Renal cortex interstitium (tissue), 11 donors: Measurements from ENCODE around the gene SPAG9. TPM values are rescaled to one million over a fixed set of nuclear protein-coding genes. Genes with fewer than 3 reads are reported as not detected.
A peak's percentile ranks its signal among the peaks of the same experiment; 100 is the strongest.

ENCODE experiments used
- DNase-seq, 11 donors: peaks; one replicate each; pipeline ENCODE4 v3.0.0-alpha.2; 2013; ENCODE audit warnings: low read depth in 9 of 11, low spot score in 4 of 11; ENCODE audit errors: extremely low read depth in 1 of 11
- polyA plus RNA-seq, 3 donors: library from polyadenylated mRNA; unstranded; fragments of 120-200 nt; gene quantifications; one replicate each; pipeline ENCODE4 v1.2.1, GENCODE V29; 2013; ENCODE audit not compliant: insufficient read length in 3 of 3

Gene SPAG9
- polyA plus RNA-seq, 3 donors: 97.0 to 129 (median 103) TPM

DNA sequence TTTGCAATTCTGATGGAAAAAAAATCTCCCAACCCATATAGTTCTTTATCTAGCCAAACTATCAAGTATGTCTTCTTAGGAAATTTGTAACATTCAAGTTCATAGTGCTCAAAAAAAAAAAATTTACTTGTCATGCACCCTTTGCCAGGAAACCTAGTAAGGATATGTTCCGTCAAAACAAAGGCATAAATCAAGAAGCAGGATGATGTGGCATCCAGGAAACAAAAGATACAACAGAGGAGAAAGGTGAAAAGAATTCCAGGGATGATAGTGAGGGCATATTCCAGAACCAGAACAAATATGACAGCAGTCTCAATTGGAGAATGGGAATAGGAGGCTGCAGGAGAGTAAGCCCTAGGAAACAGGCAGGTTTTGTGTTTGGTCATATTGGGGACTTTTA, 104.6 kb downstream of the SPAG9 start:
- DNase-seq: no peak

DNA sequence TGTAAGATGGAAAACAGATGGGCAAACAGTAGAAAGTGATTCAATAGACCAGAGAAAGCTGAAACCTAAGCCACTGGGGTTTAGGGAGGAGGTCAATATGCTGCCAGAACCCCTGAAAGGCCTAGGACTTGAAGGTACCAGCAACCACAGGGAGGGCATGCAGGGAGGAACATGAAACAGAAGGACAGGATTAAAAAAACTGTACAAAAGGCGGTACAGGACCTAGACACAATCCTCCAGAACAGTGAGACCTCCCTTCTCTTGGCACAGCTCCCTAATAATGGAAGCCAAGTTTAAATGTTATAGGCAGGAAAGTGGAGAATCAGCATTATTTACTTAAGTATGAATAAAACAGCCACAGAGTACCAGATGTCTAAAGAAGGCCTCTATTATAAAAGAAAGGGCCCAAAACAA, 105.5 kb downstream of the SPAG9 start:
- DNase-seq: no peak

DNA sequence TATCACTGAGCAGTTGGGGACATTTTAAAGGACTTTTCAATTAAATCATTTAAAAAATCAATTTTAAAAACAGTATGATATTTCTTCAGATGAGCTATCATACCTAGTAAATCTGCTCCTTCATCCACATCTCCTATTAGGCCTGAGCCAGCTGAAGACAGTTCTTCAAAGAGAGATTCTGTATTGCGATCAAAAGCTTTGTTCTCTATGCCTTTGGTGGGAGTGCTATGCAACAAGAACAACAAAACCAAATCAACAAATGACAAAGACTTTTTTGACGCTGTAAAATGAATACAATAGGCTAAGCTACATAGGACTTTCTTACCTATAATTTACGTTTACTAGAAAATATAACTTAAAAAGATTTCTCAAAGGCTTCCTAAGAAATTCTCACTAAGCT, 106.5 kb downstream of the SPAG9 start:
- DNase-seq: no peak

DNA sequence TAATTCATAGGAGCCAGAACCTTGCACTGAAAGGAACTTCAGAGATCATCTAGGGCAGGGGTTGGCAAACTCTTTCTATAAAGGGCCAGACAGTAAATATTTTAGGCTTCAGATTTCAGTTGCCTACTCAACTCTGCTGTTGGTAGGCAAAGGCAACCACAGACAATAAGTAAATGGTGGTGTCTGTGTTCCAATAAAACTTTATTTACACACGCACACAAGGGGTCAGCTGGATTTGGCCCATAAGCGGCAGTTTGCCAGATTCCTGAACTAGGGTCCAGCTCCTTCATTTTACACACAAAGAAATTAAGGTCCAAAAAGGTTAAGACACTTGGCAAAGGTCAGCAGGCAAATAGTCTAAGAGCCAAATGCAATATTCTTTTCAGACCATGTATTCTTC, 107.3 kb downstream of the SPAG9 start:
- DNase-seq: no peak

DNA sequence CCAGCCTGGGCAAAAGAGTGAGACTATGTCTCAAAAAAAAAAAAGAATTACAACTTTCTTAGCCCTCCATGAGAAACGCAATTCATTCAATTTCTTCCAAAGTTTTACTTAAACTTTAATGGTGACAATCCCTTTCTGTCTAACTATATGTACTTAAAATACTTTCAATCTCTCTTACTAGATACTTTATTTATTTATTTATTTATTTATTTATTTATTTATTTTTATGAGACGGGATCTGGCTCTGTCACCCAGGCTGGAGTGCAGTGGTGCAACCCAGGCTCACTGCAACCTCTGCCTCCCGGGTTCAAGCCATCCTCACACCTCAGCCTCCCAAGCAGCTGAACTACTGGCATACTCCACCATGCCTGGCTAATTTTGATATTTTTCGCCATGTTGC, 108.1 kb downstream of the SPAG9 start:
- no peak for DNase-seq

DNA sequence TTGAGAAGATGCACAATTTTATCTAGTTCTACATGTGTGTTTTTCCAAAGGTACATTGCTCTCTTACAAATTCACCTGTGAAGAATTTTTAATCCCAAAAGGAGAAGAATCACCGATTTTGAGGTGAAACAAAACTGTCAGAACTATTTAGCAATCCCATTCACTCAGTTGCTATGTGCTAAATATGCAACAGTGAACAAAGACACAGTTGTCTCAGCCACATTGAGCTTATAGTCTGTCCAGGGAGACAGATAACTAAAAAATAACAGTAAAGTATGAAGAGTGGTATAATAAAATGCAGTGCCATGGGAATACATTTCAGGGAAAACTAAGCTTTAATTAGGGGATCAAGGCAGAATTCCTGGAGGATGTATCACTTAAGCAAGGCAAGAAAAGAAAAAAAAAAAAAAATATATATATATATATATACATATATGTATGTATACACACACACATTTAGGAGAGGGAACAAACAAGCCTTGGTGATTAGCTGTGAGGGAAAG, 110.4 kb downstream of the SPAG9 start:
- DNase-seq: no peak

DNA sequence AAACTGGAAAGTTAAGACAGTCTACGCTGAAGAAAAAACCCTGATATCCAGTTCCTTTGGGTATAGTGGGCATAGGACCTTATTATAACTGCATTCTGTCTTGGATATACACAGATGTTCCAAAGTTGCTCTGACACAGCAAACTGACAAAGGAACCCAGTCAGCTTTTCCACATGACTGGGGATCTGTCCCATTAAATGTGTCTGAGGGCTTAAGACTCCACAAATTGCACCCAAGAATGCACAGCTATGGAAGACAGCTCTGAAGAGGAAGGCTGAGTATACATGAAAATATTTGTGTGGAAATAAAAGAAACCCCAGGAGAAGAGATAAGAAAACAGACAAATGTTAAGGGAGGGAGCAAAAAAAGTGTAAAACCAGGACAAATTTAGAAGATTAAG, 114.1 kb downstream of the SPAG9 start:
- DNase-seq: no peak

DNA sequence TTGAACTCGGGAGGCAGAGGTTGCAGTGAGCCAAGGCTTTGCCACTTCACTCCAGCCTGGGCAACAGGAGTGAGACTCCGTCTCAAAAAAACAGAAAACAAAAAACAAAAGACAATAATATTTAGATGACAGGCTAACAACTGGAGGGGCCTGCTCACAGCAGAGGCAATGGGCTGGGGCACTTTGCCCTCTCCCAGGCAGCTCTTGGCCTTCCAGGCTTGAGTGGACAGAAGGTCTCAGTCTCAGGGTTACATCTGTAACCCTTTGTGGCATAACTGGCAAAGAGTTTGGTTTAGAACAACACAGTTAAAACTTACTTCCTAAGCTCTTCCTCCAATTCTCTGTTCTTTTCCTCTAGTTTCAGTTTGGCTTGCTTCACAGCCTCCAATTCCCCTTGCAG, 114.9 kb downstream of the SPAG9 start:
- DNase-seq: no peak

DNA sequence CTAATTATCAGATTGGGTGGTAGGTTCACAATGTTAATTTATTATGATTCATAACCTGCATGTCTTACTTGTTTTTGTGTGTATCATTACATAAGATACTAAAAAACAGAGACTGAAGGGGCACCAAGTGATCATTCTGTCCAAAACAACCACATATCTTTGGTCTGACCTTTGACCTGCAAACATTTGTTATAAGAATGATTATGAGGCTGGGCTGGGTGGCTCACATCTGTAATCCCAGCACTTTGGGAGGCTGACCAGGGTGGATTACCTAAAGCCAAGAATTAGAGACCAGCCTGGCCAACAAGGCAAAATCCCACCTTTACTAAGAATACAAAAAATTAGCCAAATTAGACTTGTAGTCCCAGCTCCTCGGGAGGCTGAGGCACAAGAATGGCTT, 116.4 kb downstream of the SPAG9 start:
- no peak for DNase-seq

DNA sequence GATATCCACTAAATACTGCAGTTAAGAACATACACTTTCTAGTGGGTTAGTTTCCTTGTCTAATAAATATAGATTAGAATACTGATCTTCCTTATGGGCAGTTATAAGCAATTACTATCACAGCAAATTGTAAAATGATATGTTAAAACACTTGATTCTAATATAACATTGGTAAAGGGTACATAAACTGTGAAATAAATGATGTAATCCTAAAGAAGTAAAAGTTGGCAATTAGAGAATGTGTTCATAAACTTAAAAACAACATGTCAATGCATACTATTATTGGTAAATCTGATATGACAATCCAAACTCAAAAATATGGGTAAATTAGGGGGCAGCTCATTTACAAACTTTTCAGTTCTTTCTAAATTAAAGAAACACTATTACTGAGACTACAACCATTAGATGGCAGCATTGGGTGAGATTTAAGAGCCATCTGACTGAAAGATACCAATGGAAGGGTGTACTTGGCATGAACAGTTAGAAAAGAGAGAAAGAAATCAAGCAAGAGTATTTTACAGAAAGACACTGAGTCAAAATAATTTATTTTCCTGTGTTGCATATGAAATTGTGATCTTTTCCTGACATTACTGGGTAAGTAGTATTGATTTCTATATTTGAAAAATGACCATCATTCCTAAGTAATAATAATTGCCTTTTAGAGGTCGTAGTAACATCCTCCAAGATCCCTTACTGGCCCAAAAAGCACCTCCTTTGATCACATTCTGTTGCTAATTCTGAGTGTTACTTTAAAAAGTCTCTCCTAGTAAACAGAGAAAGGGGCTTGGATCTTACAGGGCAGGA, 119.6 kb downstream of the SPAG9 start:
- DNase-seq: peak; percentile 36 to 74 (median 53)

DNA sequence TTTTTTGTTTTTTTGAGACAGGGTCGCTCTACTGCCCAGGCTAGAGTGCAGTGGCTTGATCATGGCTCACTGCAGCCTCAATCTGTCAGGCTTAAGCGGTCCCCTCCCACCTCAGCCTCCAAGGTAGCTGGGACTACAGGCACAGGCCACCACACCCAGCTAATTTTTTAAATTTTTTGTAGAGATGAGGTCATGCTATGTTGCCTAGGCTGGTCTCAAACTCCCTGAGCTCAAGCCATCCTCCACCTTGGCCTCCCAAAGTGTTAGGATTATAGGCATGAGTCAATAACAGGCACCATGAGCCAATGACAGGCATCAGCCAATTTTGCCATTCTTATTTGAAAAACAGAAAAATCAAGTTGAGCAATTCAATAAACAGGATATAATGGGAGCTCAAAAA, 125.0 kb downstream of the SPAG9 start:
- no peak for DNase-seq

DNA sequence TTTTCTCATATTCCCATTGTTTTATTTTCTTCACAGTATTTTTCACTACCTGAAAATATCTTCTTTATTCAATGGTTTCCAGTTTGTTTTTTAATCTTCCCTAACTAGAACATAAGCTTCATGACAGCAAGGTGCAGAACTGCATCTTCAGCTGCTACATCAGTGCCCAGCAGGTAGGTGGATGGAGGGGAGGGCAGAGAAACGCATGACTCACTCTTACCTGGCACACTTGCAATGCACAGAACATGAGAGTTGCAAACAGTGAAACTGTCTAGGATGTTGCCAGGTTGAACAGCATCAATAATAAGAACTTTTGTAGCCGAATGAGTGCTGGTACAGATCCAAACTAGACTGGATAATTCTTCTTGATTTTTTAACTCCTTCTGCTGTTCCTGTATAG, 127.1 kb downstream of the SPAG9 start:
- no peak for DNase-seq

DNA sequence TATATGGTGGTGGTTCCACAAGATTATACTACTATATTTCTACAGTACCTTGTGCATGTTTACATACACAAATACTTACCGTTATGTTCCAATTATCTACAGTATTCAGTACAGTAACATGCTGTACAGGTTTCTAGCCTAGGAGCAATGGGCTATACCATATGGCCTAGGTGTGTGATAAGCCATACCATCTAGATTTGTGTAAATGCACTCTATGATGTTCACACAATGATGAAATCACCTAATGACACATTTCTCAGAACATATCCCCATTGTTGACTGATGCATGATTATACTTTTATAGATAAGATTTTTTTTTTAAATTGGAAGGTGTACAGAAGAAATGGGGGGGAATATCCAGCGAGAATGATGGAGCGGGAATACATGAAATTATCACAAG, 131.5 kb downstream of the SPAG9 start:
- no peak for DNase-seq

DNA sequence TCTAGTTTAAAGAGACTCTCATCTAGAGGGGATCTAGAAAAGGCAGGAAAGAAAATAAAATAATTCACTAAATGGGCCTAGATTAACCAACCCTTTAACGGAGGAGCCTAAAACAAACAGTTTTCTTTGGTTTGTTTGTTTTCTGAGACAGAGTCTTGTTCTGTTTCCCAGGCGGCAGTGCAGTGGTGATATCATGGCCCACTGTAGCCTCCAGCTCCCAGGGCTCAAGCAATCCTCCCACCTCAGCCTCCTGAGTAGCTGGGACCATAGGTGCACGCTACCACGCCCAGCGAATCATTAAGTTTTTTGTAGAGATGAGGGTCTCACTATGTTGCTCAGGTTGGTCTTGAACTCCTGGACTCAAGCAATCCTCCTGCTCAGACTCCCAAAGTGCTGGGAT, 132.2 kb downstream of the SPAG9 start:
- no peak for DNase-seq

DNA sequence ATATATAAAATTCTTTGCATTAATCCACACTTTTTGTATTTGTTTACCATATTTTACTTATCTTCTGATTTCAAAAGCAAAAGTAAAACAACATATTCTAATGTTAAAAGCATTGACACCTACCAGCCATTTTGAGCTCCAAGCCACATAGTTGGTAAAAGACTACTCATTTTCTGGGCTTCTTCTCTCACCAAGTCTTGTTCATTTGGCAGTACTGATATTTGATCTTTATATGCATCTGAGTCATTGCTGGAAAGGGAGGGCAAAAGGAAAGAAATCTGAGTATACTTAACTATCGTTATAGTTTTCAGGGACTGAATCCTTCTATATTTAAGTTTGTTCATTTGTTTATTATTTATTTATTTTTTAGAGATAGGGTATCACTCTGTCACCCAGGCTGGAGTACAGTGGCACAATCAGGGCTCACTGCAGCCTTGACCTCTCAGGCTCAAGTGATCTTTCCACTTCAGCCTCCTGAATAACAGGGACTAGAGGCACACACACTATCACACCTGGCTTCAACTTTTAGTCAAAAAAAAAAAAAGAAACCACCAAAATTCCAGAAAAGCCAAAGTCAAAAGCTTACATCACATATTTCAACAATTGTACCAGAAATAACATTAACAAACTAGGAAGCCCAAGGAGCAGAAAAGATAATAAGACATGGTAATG, 133.5 kb downstream of the SPAG9 start:
- DNase-seq: no peak

DNA sequence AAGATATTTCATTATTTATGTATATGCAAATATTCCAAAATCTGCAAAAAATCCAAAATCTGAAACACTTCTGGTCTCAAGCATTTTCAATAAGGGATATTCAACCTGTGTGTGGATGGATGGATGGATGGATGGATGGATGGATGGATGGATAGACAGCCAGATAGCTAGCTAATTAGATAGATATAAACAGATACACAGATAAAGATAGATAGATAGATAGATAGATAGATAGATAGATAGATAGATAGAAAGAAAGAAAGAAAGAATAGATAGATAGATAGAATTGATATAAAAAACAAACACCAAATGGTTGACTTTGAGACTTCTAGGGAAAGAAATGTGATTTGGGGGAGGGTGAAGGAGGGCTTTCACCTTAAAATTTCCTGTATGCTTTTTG, 139.4 kb downstream of the SPAG9 start:
- DNase-seq: no peak

DNA sequence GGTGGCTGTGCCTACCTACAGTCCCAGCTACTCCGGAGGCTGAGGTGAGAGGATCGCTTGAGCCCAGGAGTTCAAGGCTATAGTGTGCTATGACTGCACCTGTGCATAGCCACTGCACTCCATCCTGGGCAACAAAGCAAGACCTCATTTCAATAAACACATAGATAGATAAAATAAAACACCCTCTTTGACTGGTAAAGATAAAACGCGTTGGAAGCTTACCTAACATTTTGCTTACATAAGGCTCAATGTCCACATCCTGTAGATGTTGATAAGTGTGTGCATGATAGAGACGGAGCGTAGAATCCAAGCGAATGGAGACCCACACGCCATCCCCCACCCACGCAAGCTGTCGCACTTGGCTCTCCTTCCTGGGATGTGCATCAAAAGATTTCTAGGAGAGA, 141.1 kb downstream of the SPAG9 start:
- no peak for DNase-seq

DNA sequence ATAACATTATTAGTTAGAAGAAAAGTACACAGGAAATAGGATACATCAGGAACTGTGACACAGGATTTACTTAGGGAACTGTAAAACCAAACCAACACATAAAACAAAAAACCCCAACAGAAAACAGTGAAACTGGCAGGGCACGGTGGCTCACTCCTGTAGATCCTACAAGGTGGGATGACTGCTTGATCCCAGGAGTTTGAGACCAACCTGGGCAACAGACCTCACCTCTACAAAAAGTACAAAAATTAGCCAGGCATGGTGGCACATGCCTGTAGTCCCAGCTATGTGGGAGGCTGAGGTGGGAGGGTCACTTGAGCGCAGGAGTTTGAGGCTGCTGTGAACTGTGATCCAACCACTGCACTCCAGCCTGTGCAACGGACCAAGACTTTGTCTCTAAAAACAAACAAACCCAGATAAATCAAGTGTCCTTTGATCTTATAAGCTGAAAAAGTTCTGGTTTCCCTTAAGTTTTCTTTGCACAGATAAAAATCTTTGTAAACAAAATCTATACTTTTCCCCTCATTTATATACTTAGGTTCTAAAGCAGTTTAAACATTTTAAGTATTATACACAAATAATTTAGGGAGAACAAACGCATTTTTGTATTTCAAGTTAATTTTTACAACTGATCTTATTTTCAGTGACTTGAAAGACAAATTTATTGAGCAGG, 143.0 kb downstream of the SPAG9 start:
- DNase-seq: peak in 1 of 11 donors; percentile 48

DNA sequence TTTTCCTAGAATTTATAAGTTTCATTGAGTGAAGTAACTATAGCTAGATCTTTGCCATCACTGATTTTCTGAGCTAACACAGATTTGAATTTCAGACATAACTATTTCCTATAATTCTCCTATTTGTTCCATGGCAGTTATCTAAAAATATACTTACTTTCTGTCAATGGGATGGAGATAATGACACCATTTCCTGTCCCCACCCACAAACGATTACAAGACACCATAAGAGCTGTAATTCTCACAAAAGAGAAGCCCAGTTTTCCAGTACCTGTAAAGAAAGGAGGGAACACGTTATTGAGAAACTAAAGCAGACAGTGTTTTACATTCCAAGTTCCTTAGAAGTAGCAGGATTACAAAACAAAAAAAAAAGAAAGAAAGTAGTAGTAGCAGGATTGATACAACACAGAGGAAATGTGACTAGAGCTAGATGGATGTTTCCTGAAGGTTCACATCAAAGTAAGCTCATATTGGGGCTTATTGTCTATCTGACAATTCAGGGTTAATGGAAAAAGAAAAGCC, 143.7 kb downstream of the SPAG9 start:
- DNase-seq: no peak
